ENCODE data around the gene MMGT1. TPM values are rescaled to one million over a fixed set of nuclear protein-coding genes. Genes with fewer than 3 reads are reported as not detected.

Gene MMGT1
- total and polyA plus RNA-seq, 2 donors (not counting 3 experiments of a cell fraction or from before 2014, with no cell fraction given), result 10.4 to 18.8 TPM

- no TSS peak for BruUV-seq (replicated peaks)
- no peaks in the 10 kb centered on the region for H4K20me1 ChIP-seq (replicated peaks; ENCODE audit: control insufficient read depth, extremely low read depth, insufficient read depth, low read length)
- no peaks in the 10 kb centered on the region for H3K27me3 ChIP-seq (ENCODE audit: control insufficient read depth in 2 of 2, insufficient read depth in 2 of 2, low read length in 2 of 2)
- no peak overlapping the region for H3K9ac ChIP-seq (replicated peaks; ENCODE audit: extremely low read depth, insufficient read depth, low read length)
- no peak overlapping the region for H3K4me2 ChIP-seq (ENCODE audit: insufficient read depth, low read length)
- no peak overlapping the region for H3K4me3 ChIP-seq (replicated peaks in 1 of 3; ENCODE audit: insufficient read depth in 1 of 3, low read depth in 1 of 3, low read length in 3 of 3)
- no peak overlapping the region for H3K27ac ChIP-seq (ENCODE audit: insufficient read depth, low read depth, low read length)
- ChIA-PET CTCF (interaction anchor here (1.2 kb wide), 1 partner anchor 79 kb away, joined by 3 read pairs; no protein-coding TSS in a partner anchor), POLR2A (no interaction called here)
- no peaks in the 10 kb centered on the region for H3K9me3 ChIP-seq (replicated peaks; ENCODE audit: control insufficient read depth, insufficient read depth, low read length)
- peaks cover 4% of the 10 kb centered on the region for H3K4me1 ChIP-seq (ENCODE audit: control insufficient read depth, extremely low read depth, insufficient read depth, low read length)
- intact Hi-C loops (cut with micrococcal nuclease), result no loop called here
- no peak overlapping the region for H2AFZ ChIP-seq (ENCODE audit: low read depth, low read length)
- H3K9me1 ChIP-seq (replicated peaks; ENCODE audit: control insufficient read depth, extremely low read depth, insufficient read depth, low read length), result no peaks in the 10 kb centered on the region
- TF ChIP-seq EZH2 (IDR thresholded peaks at IDR 0.05; ENCODE audit: borderline replicate concordance, low read depth, low read length, severe bottlenecking) (no peak), POLR2AphosphoS5 (IDR thresholded peaks at IDR 0.05; ENCODE audit: insufficient read depth, low read depth, low read length) (no peak), MAX (IDR thresholded peaks at IDR 0.05; ENCODE audit: insufficient read depth, insufficient read length) (no peak), POLR2A (IDR thresholded peaks at IDR 0.05; ENCODE audit: low read depth, low read length) (no peak), MYC (IDR thresholded peaks at IDR 0.05; ENCODE audit: low read depth, low read length) (no peak), JUN (IDR thresholded peaks at IDR 0.05; ENCODE audit: borderline replicate concordance, insufficient read depth, insufficient read length, low read depth) (no peak), GATA2 (IDR thresholded peaks at IDR 0.05; ENCODE audit: insufficient read depth, insufficient read length, low read depth, low read length) (no peak), CTCF (IDR thresholded peaks at IDR 0.05; ENCODE audit: extremely low read depth in 1 of 2, insufficient read depth in 1 of 2, low read depth in 1 of 2, low read length in 2 of 2) (no peak), FOS (IDR thresholded peaks at IDR 0.05; ENCODE audit: borderline replicate concordance, insufficient read depth, low read length) (no peak)
- dilution Hi-C loops (cut with MboI; ENCODE audit: extremely low pct_ligation_motif_present, low sequenced_read_pairs), result no loop called here
- FAIRE-seq (no peak), DNase-seq (ENCODE audit: low read depth, low spot score) (no peak)
- no peaks in the 10 kb centered on the region for H3K36me3 ChIP-seq (ENCODE audit: control insufficient read depth in 2 of 2, extremely low read depth in 1 of 2, insufficient read depth in 2 of 2, low read length in 2 of 2)
- H3K79me2 ChIP-seq (ENCODE audit: control insufficient read depth, insufficient read depth, low read length), result peaks cover 7% of the 10 kb centered on the region
These were observed 3.8 kb upstream of the MMGT1 start for GRCh38 chrX:135977611-135978010.
